Activated CD4-positive, CD25-positive, alpha-beta regulatory T cell treated with anti-CD3 and anti-CD28 coated beads, Interleukin-2, amount 50 U/mL, for 16 hours (primary cell): ENCODE results near the gene USP36.

Experiments
- DNase-seq: peaks from one replicate; pipeline ENCODE4 v3.0.0-alpha.2; 2020; ENCODE audit warnings: low read depth, low spot score

The USP36 gene

GRCh38 chr17:78818152-78818846, 22.3 kb downstream of the USP36 start:
- no peak for DNase-seq

- DNase-seq: peak; percentile 29
Measured at GRCh38 chr17:78817123-78817522, 23.5 kb downstream of the USP36 start.

- no peak for DNase-seq
Measured at GRCh38 chr17:78815696-78816095, 24.9 kb downstream of the USP36 start.

- DNase-seq: no peak
Measured at GRCh38 chr17:78812855-78813254, 27.8 kb downstream of the USP36 start.

- no peak for DNase-seq
Measured at GRCh38 chr17:78808163-78808562, 32.5 kb downstream of the USP36 start.

- DNase-seq: no peak
Measured at GRCh38 chr17:78806451-78806850, 34.2 kb downstream of the USP36 start.

- DNase-seq: peak; percentile 29
Measured at GRCh38 chr17:78805301-78805700, 35.3 kb downstream of the USP36 start.

- no peak for DNase-seq
Measured at GRCh38 chr17:78804777-78805176, 35.8 kb downstream of the USP36 start.

DNA sequence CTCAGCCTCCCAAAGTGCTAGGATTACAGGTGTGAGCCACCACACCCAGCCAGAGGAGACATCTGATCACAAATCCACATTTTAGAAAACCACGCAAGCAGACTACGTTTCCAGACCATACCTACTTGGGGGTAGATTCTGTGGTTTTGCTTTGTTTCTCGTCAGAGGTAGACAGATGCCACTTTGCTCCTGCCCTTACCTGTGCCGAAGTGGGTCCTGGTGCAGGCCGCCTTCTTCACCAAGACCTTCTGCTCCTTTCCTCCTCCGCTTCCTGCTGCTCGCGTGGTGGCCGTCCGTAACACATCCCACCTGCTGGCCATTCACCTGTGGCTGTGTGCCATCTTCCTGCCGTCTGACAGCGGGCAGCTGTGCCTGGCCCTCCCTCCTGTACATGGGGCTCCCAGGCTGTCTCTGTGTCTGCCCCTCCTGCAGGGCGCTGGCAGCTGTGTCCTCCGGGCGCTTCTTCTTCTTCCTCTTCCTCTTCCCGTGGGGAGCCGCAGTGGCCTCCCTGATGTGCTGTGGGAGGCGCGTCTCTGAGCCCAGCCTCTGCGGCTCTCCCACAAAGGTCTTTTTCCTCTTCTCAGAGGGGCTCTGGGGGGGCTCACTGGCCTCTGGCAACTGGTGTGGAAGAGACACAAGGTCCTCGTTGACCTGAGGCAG, 37.3 kb downstream of the USP36 start:
- no peak for DNase-seq

GRCh38 chr17:78802459-78802858, 38.2 kb downstream of the USP36 start:
- no peak for DNase-seq

DNA sequence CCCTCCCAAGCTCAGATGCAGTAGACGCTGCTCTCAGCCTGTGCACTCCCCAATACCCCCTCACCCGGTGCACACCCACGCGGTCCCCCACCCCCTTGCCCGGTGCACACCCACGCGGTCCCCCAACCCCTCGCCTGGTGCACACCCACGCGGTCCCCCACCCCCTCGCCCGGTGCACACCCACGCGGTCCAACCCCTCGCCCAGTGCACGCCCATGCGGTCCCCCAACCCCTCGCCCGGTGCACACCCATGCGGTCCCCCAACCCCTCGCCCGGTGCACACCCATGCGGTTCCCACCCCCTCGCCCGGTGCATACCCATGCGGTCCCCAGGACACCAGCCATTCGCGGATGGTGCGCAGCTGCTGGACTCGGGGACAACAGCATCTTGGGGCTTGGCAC, 38.6 kb downstream of the USP36 start:
- DNase-seq: no peak

DNA sequence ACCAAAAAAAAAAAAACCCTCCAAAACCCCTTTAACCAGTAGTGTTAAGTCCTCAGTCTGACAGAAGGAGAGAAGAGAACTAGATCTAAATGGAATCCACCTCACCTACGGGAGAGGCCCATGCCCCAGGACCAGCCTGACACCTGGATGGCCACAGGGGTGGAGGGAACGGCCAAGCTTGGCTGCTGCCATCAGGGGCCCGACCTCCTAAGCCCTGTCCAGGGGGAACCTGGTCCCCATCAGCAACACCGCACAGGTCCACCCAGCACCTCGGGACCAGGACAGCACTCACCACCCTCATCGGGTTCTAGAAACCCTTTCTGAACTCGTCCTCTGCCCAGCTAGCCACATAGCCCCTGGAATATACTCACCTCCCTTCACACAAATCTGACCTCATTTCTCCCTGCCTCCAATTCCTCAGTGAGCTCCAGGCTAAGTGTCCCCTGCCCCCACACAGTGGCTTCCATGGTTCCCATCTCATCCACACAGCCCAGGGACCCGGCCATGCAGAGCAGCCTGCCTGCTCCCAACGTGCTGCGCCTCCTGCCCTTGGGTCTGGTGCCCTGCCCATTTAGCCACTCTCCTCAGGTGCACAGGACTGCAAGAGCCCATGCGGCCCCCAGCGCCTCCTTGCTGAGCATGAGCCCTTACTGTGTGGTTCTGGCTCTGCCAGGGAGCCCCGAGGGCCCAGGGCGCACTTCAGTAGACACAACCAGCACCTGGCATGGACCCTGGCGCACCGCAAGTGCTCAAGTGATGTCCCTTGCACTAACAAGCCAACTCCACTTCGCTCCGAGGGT, 40.3 kb downstream of the USP36 start:
- DNase-seq: no peak

DNA sequence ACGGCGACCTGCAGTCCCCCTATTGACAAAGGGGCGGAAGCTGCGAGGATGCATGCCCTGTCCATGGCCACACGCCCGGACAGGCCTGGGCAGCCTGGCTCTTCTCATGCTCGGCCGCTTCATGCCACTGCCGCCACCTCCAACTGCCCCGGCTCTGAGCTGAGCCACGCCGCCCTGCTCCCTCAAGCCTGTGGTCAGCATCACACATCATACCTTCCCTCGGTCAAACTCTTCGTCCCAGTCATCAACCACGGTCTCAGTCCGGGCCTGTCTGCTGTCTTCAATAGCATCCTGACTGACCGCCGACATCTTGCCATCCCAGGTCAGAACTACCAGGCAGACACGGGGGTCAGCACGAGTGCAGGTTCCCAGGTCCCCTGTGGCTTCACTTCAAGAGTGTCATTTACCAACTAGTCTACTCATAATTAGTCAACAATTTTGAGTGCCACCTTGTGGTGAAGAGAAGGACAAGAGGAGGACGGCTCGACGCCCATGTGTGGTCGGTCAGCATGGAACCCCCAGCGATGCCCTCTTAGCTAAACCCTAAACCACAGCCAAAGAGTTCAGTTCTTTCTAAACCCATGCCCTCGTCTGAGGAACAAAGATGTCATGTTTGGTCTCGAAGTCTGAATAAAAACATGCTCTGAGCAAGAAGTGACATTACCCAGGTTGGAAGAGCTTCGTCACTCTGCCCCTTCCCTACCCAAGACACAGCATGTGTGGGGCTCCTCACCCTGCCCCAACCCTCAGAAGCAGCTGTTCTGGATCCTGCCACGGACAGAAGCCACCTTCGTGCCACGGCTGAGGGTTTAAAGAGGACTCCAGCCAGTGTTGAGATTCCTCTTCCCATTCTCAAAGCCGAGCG, 41.7 kb downstream of the USP36 start:
- DNase-seq: no peak

GRCh38 chr17:78797691-78798585, 42.7 kb downstream of the USP36 start:
- DNase-seq: no peak

- no peak for DNase-seq
Measured at GRCh38 chr17:78797213-78797612, 43.4 kb downstream of the USP36 start.

DNA sequence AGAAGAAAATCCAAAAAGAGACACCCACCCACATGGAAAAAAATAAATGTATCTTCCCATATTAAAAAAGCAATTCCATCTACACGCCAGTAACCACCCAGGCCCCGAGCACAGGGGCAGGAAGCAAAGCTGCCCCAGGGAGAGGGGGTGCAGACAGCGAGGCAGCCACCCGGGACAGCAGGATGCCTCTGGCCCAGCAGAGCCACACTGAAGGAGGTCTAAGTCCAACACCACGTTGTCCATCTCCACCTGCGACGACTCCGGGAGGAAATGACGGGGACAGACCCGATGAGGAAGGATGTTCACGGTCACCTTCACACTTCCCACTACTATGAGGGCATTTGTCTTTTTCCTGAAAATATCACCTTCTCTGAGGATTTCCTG, 44.1 kb downstream of the USP36 start:
- no peak for DNase-seq

DNA sequence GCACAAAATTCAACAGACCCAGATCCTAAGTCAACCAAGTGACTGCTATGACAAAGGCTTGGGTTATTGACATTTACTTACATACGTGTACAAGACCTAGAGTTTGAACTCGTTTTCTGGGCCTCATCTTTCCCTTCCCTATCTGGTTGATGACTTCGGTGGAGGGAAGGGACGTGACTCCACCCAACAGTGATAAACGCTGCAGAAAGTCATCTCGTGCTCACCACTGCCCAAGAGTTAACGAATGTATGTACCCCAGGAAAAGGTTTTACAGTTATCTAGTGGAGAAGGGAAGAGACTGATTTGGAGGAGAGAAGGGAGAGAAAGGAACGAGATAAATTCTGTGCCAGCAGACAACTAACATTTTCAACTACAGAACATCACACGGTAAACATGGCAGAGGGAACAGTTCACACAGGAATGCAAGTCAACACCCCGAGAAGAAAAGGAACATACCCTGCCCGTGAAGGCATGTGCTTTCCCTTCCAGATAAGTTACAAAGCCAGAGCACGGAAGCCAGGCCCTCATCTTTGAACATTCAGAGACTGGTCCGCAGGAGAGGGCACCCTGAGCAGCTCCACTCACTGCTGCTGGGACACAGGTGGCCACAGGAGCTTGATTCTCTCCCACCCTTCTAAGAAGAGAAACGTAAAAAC, 44.6 kb downstream of the USP36 start:
- no peak for DNase-seq

DNA sequence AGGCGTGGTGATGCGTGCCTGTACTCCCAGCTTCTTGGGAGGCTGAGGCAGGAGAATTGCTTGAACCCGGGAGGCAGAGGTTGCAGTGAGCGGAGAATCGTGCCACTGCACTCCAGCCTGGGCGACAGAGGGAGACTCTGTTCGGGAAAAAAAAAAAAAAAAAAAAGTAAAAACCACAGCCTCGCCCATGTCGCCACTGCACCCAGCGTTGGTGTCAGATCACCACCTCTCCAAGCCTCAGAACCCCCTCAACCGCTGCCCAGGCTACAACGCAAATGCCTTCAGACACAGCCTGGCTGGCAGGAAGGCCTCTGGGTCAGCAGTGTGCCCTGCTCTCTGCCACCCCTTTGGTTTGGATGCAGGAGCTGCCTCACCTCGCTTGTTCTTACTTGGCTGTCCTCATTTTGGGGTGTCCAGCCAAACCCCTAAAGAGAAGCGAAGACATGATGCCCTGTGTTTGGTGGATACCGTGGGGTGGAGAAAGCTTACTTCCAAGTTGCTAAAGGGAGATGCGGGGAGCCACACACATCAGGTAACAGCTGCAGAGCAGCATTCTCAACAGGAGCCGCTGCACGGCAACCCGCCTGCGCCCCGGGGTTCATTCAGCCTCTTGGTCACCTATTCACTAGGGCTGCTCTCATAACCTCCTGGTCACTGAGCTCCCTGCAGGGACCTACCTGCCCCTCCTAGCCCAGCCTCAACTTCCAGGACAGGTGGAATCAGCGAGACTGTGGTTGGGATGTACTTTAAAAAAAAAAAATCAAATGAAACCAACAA, 45.6 kb downstream of the USP36 start:
- no peak for DNase-seq

- no peak for DNase-seq
Measured at GRCh38 chr17:78794399-78794798, 46.2 kb downstream of the USP36 start.
